Vagina (tissue), 2 donors: ENCODE measurements around the gene ACOT13. TPM values are rescaled to one million over a fixed set of nuclear protein-coding genes. Genes with fewer than 3 reads are reported as not detected.
"Not testable (repeated sequence)": the region's sequence is repeated elsewhere in the genome, so short reads cannot be mapped to it uniquely, and the experiment has no call there.

Experiments
- DNase-seq, 2 donors: peaks; one replicate each; pipeline ENCODE4 v3.0.0-alpha.2; 2017; ENCODE audit errors: extremely low spot score in 2 of 2
- H3K27ac ChIP-seq: fragments of 200-600 bp; sonication (generic); one replicate; pipeline ENCODE4 v1.5.1; 2019
- H3K27me3 ChIP-seq: fragments of 200-600 bp; sonication (generic); one replicate; pipeline ENCODE4 v1.5.1; 2019
- H3K36me3 ChIP-seq, 2 donors: fragments of 200-600 bp; sonication (generic); one replicate each; pipeline ENCODE4 v1.5.1; 2017 to 2019
- H3K4me1 ChIP-seq: fragments of 200-600 bp; sonication (generic); one replicate; pipeline ENCODE4 v1.5.1; 2019
- H3K4me3 ChIP-seq, 2 donors: fragments of 200-600 bp; sonication (generic); 1 replicate in 1 of 2; 2 replicates in 1 of 2; pipeline ENCODE4 v1.5.1; 2016 to 2019
- H3K9me3 ChIP-seq: fragments of 200-600 bp; sonication (generic); one replicate; pipeline ENCODE4 v1.5.1; 2019
- POLR2A ChIP-seq, 2 donors: fragments of 450-650 bp; IDR thresholded peaks; one replicate each; pipeline ENCODE4 v1.6.1; 2017; ENCODE audit warnings: antibody characterized with exemption in 2 of 2, mild to moderate bottlenecking in 2 of 2, moderate library complexity in 2 of 2
- POLR2AphosphoS5 ChIP-seq, 2 donors: sonication (generic); formaldehyde crosslinking; IDR thresholded peaks; one replicate each; pipeline ENCODE4 v1.9.0; 2017; ENCODE audit warnings: antibody characterized with exemption in 2 of 2, mild to moderate bottlenecking in 2 of 2, low read depth in 1 of 2; ENCODE audit not compliant: insufficient read depth in 1 of 2
- intact Hi-C: fragments of 100-400 bp; cut with DNase I; formaldehyde crosslinking; loops from one replicate; pipeline ENCODE4 v1.15.1; 2023
- total RNA-seq: library from RNA; depleted of rRNA; stranded (reverse); fragments of >200 nt; gene quantifications from one replicate; pipeline ENCODE4 v1.2.3, GENCODE V29; 2016
- TF ChIP-seq, protein P1 (sequence below), 3 experiments: fragments of 450-650 bp in 2 of 3; fragments of 200-600 bp in 1 of 3; sonication (generic) in 1 of 3; IDR thresholded peaks; one replicate each; pipeline ENCODE4 v1.5.1; 2017 to 2019; ENCODE audit warnings: antibody characterized with exemption in 3 of 3, mild to moderate bottlenecking in 2 of 3, moderate library complexity in 2 of 3

The ACOT13 gene
- total RNA-seq, 1 donor from 2014 or later = 4.4 TPM

DNA sequence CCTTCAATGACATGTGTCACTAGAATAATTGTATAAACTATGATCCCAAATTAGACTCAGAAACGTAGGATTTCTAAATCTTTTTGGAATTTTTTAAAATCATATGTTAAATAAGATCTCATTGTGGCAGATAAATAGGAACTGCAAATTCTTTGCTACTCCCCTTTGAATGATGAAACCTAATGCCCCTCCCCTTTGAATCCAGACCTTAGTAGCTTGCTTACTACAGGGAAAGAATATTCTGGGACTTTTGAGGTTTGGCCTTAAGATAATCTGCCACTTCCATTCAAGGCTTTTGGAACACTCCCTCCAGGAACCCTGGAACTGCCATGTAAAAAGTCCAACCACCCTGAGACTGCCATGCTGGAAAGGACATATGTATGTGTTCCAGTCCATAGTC, 7.3 kb upstream of the ACOT13 start:
- Histone ChIP-seq H3K27ac (no peak overlapping the region), H3K4me1 (peaks cover 23% of the 10 kb centered on the region), H3K9me3 (no peaks in the 10 kb centered on the region), H3K4me3 (no peak overlapping the region), H3K27me3 (no peaks in the 10 kb centered on the region), H3K36me3 (peaks cover 0 to 15% of the 10 kb centered on the region in 2 donors)
- intact Hi-C loops = loop anchor here (10.0 kb wide), 1 partner anchor 1635 kb away; no protein-coding TSS in a partner anchor
- TF ChIP-seq POLR2A (IDR thresholded peaks at IDR 0.05) (no peak), POLR2AphosphoS5 (IDR thresholded peaks at IDR 0.05; ENCODE audit: insufficient read depth in 1 of 2, low read depth in 1 of 2) (no peak)
- TF ChIP-seq, protein P1, sequence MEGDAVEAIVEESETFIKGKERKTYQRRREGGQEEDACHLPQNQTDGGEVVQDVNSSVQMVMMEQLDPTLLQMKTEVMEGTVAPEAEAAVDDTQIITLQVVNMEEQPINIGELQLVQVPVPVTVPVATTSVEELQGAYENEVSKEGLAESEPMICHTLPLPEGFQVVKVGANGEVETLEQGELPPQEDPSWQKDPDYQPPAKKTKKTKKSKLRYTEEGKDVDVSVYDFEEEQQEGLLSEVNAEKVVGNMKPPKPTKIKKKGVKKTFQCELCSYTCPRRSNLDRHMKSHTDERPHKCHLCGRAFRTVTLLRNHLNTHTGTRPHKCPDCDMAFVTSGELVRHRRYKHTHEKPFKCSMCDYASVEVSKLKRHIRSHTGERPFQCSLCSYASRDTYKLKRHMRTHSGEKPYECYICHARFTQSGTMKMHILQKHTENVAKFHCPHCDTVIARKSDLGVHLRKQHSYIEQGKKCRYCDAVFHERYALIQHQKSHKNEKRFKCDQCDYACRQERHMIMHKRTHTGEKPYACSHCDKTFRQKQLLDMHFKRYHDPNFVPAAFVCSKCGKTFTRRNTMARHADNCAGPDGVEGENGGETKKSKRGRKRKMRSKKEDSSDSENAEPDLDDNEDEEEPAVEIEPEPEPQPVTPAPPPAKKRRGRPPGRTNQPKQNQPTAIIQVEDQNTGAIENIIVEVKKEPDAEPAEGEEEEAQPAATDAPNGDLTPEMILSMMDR (IDR thresholded peaks at IDR 0.05) = no peak
- DNase-seq = no peak

- H3K36me3 ChIP-seq = peaks cover 0 to 15% of the 10 kb centered on the region in 2 donors
Observed at GRCh38 chr6:24660105-24660504, 6.8 kb upstream of the ACOT13 start.

DNA sequence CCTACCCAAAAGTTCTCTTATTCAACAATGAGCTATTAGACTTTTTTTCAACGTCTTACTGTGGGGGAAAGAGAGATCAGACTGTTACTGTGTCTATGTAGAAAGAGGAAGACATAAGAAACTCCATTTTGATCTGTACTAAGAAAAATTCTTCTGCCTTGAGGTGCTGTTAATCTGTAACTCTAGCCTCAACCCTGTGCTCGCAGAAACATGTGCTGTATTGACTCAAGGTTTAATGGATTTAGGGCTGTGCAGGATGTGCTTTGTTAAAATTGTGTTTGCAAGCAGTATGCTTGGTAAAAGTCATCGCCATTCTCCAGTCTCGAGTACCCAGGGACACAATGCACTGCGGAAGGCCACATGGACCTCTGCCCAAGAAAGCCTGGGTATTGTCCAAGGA, 5.1 kb upstream of the ACOT13 start:
- DNase-seq, H3K9me3 ChIP-seq, H3K27ac ChIP-seq, H3K27me3 ChIP-seq, intact Hi-C loops, H3K4me3 ChIP-seq: not testable (repeated sequence)
- H3K36me3 ChIP-seq = peaks cover 0 to 12% of the 10 kb centered on the region in 2 donors
- peaks cover 39% of the 10 kb centered on the region for H3K4me1 ChIP-seq

More at GRCh38 chr6:24660105-24660504, 6.8 kb upstream of the ACOT13 start:
- TF ChIP-seq POLR2AphosphoS5 (IDR thresholded peaks at IDR 0.05; ENCODE audit: insufficient read depth in 1 of 2, low read depth in 1 of 2) = no peak
- TF ChIP-seq, protein P1 (IDR thresholded peaks at IDR 0.05) = no peak
- TF ChIP-seq POLR2A (IDR thresholded peaks at IDR 0.05) = no peak
- Histone ChIP-seq H3K9me3 (no peaks in the 10 kb centered on the region), H3K27ac (no peak overlapping the region), H3K27me3 (no peaks in the 10 kb centered on the region), H3K4me1 (peaks cover 28% of the 10 kb centered on the region), H3K4me3 (no peak overlapping the region)
- DNase-seq = no peak
- intact Hi-C loops = no loop called here

GRCh38 chr6:24662236-24662635, 4.6 kb upstream of the ACOT13 start:
- no peak for DNase-seq
- no peaks in the 10 kb centered on the region for H3K27me3 ChIP-seq
- H3K4me3 ChIP-seq = no peak overlapping the region
- peaks cover 0 to 7% of the 10 kb centered on the region in 2 donors for H3K36me3 ChIP-seq
- intact Hi-C loops = no loop called here
- H3K27ac ChIP-seq = no peak overlapping the region
- no peaks in the 10 kb centered on the region for H3K9me3 ChIP-seq
- H3K4me1 ChIP-seq = peaks cover 39% of the 10 kb centered on the region
- TF ChIP-seq, protein P1 (IDR thresholded peaks at IDR 0.05) = no peak
- TF ChIP-seq POLR2A (IDR thresholded peaks at IDR 0.05) (no peak), POLR2AphosphoS5 (IDR thresholded peaks at IDR 0.05; ENCODE audit: insufficient read depth in 1 of 2, low read depth in 1 of 2) (no peak)

DNA sequence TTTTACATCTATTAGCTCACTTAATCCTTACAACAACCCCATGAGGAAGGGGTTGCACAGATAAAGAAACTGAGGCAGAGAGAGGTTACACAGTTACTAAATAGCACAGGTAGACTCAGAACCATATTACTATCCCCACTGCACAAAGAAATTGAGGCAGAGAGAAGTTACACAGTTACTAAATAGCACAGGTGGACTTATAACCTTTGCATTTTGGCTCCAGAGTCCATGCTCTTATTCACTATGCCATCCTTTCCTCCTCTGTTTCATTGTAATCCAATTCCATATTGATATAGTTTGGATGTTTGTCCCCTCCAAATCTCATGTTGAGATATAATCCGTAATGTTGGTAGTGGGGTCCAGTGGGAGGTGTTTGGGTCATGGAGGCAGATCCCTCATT, 3.7 kb upstream of the ACOT13 start:
- intact Hi-C loops = no loop called here
- TF ChIP-seq, protein P1 (IDR thresholded peaks at IDR 0.05) = no peak
- no peak for TF ChIP-seq POLR2AphosphoS5 (IDR thresholded peaks at IDR 0.05; ENCODE audit: insufficient read depth in 1 of 2, low read depth in 1 of 2)
- no peak for TF ChIP-seq POLR2A (IDR thresholded peaks at IDR 0.05)
- no peaks in the 10 kb centered on the region for H3K9me3 ChIP-seq
- no peak for DNase-seq
- peaks cover 0 to 6% of the 10 kb centered on the region in 2 donors for H3K36me3 ChIP-seq
- no peak overlapping the region for H3K4me3 ChIP-seq
- no peak overlapping the region for H3K27ac ChIP-seq
- peaks cover 47% of the 10 kb centered on the region for H3K4me1 ChIP-seq
- no peaks in the 10 kb centered on the region for H3K27me3 ChIP-seq
